Stimulated activated CD4-positive, alpha-beta T cell treated with anti-CD3 and anti-CD28 coated beads, Interleukin-12 subunit alpha, Interleukin-12 subunit beta, amount 100 ng/mL, for 4 hours (primary cell): ENCODE results near the gene NPNT.
"Not testable (repeated sequence)": the region's sequence is repeated elsewhere in the genome, so short reads cannot be mapped to it uniquely, and the experiment has no call there.

ENCODE experiments used
- DNase-seq: peaks from one replicate; pipeline ENCODE4 v3.0.0-alpha.2; 2020

The NPNT gene

GRCh38 chr4:105894660-105895582, at the start of gene NPNT:
NPNT (plus strand) TSS chr4:105895471; CDS start chr4:105895653, 182 bp downstream.
- DNase-seq = no peak

- DNase-seq = no peak
These were observed 49.7 kb upstream of the NPNT start for GRCh38 chr4:105845559-105845958.

- not testable (repeated sequence) for DNase-seq
These were observed 46.9 kb upstream of the NPNT start for GRCh38 chr4:105848359-105848758.

- no peak for DNase-seq
These were observed 44.1 kb upstream of the NPNT start for GRCh38 chr4:105851196-105851595.

- not testable (repeated sequence) for DNase-seq
These were observed 43.0 kb upstream of the NPNT start for GRCh38 chr4:105852230-105852629.

GRCh38 chr4:105858466-105859040, 36.7 kb upstream of the NPNT start:
- no peak for DNase-seq

GRCh38 chr4:105859233-105859632, 36.0 kb upstream of the NPNT start:
- no peak for DNase-seq

- DNase-seq = no peak
These were observed 24.3 kb upstream of the NPNT start for GRCh38 chr4:105870963-105871362.

GRCh38 chr4:105871997-105872396, 23.3 kb upstream of the NPNT start:
- no peak for DNase-seq

GRCh38 chr4:105875233-105875632, 20.0 kb upstream of the NPNT start:
- DNase-seq = no peak

GRCh38 chr4:105878668-105879067, 16.6 kb upstream of the NPNT start:
- DNase-seq = no peak

- DNase-seq = no peak
These were observed 7.8 kb upstream of the NPNT start for GRCh38 chr4:105887508-105887907.

GRCh38 chr4:105895583-105896460, 551 bp downstream of the NPNT start:
- DNase-seq = no peak

- no peak for DNase-seq
These were observed 1.2 kb downstream of the NPNT start for GRCh38 chr4:105896461-105896942.

- DNase-seq = no peak
These were observed 1.9 kb downstream of the NPNT start for GRCh38 chr4:105896984-105897775.

GRCh38 chr4:105900541-105900940, 5.3 kb downstream of the NPNT start:
- no peak for DNase-seq

GRCh38 chr4:105902550-105903262, 7.4 kb downstream of the NPNT start:
- DNase-seq = no peak

GRCh38 chr4:105909787-105910281, 14.6 kb downstream of the NPNT start:
- no peak for DNase-seq

GRCh38 chr4:105911426-105911825, 16.2 kb downstream of the NPNT start:
- no peak for DNase-seq

GRCh38 chr4:105912633-105913032, 17.4 kb downstream of the NPNT start:
- no peak for DNase-seq

- DNase-seq = no peak
These were observed 22.0 kb downstream of the NPNT start for GRCh38 chr4:105917171-105917685.
